NCI-H82 treated with DMSO at 0.1 percent for 48 hours (cell line): ENCODE measurements around the gene ANKRD13C.
A peak's percentile ranks its signal among the peaks of the same experiment; 100 is the strongest.
"Not testable (repeated sequence)": the region's sequence is repeated elsewhere in the genome, so short reads cannot be mapped to it uniquely, and the experiment has no call there.

Experiments
- DNase-seq: peaks from one replicate; lab custom pipeline; 2025; ENCODE audit not compliant: unreplicated experiment; lab: John Stamatoyannopoulos, UW

The ANKRD13C gene

GRCh38 chr1:70354332-70355110, at the start of gene ANKRD13C:
ANKRD13C (minus strand) TSS chr1:70354722; CDS start chr1:70354408, 314 bp downstream.
- DNase-seq: peak; percentile 95

- DNase-seq: no peak
Observed at GRCh38 chr1:70403759-70404158, 49.2 kb upstream of the ANKRD13C start.

- DNase-seq: no peak
Observed at GRCh38 chr1:70401974-70402373, 47.5 kb upstream of the ANKRD13C start.

GRCh38 chr1:70400335-70400734, 45.8 kb upstream of the ANKRD13C start:
- no peak for DNase-seq

GRCh38 chr1:70397013-70397412, 42.5 kb upstream of the ANKRD13C start:
- DNase-seq: no peak

- no peak for DNase-seq
Observed at GRCh38 chr1:70396607-70397006, 42.1 kb upstream of the ANKRD13C start.

GRCh38 chr1:70392626-70393025, 38.1 kb upstream of the ANKRD13C start:
- no peak for DNase-seq

- DNase-seq: no peak
Observed at GRCh38 chr1:70387507-70387906, 33.0 kb upstream of the ANKRD13C start.

- DNase-seq: no peak
Observed at GRCh38 chr1:70386121-70386520, 31.6 kb upstream of the ANKRD13C start.

- no peak for DNase-seq
Observed at GRCh38 chr1:70385477-70385876, 31.0 kb upstream of the ANKRD13C start.

GRCh38 chr1:70384542-70384941, 30.0 kb upstream of the ANKRD13C start:
- no peak for DNase-seq

- no peak for DNase-seq
Observed at GRCh38 chr1:70383483-70383882, 29.0 kb upstream of the ANKRD13C start.

GRCh38 chr1:70382682-70383081, 28.2 kb upstream of the ANKRD13C start:
- no peak for DNase-seq

- no peak for DNase-seq
Observed at GRCh38 chr1:70376196-70376595, 21.7 kb upstream of the ANKRD13C start.

GRCh38 chr1:70373580-70373979, 19.1 kb upstream of the ANKRD13C start:
- not testable (repeated sequence) for DNase-seq

- no peak for DNase-seq
Observed at GRCh38 chr1:70372426-70372825, 17.9 kb upstream of the ANKRD13C start.

- DNase-seq: not testable (repeated sequence)
Observed at GRCh38 chr1:70371586-70371985, 17.1 kb upstream of the ANKRD13C start.

GRCh38 chr1:70367397-70367796, 12.9 kb upstream of the ANKRD13C start:
- DNase-seq: not testable (repeated sequence)

- DNase-seq: not testable (repeated sequence)
Observed at GRCh38 chr1:70366997-70367396, 12.5 kb upstream of the ANKRD13C start.

- DNase-seq: not testable (repeated sequence)
Observed at GRCh38 chr1:70366425-70366952, 12.0 kb upstream of the ANKRD13C start.

- no peak for DNase-seq
Observed at GRCh38 chr1:70364439-70364838, 9.9 kb upstream of the ANKRD13C start.

- DNase-seq: no peak
Observed at GRCh38 chr1:70361727-70362398, 7.3 kb upstream of the ANKRD13C start.
